ENCODE results near the gene PCID2. TPM values are rescaled to one million over a fixed set of nuclear protein-coding genes. Genes with fewer than 3 reads are reported as not detected.

Gene PCID2
- total RNA-seq, 4 donors from 2014 or later = 38.4 to 61.7 (median 46.0) TPM

GRCh38 chr13:113225515-113225914 is 17.0 kb upstream of the PCID2 start:
- TF ChIP-seq, protein P1, sequence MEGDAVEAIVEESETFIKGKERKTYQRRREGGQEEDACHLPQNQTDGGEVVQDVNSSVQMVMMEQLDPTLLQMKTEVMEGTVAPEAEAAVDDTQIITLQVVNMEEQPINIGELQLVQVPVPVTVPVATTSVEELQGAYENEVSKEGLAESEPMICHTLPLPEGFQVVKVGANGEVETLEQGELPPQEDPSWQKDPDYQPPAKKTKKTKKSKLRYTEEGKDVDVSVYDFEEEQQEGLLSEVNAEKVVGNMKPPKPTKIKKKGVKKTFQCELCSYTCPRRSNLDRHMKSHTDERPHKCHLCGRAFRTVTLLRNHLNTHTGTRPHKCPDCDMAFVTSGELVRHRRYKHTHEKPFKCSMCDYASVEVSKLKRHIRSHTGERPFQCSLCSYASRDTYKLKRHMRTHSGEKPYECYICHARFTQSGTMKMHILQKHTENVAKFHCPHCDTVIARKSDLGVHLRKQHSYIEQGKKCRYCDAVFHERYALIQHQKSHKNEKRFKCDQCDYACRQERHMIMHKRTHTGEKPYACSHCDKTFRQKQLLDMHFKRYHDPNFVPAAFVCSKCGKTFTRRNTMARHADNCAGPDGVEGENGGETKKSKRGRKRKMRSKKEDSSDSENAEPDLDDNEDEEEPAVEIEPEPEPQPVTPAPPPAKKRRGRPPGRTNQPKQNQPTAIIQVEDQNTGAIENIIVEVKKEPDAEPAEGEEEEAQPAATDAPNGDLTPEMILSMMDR (IDR thresholded peaks at IDR 0.05; ENCODE audit: low read depth) = no peak

GRCh38 chr13:113224486-113224885 is 16.0 kb upstream of the PCID2 start:
- TF ChIP-seq, protein P1 (IDR thresholded peaks at IDR 0.05; ENCODE audit: low read depth) = no peak

GRCh38 chr13:113223070-113223469 is 14.6 kb upstream of the PCID2 start:
- TF ChIP-seq, protein P1 (IDR thresholded peaks at IDR 0.05; ENCODE audit: low read depth) = no peak

DNA sequence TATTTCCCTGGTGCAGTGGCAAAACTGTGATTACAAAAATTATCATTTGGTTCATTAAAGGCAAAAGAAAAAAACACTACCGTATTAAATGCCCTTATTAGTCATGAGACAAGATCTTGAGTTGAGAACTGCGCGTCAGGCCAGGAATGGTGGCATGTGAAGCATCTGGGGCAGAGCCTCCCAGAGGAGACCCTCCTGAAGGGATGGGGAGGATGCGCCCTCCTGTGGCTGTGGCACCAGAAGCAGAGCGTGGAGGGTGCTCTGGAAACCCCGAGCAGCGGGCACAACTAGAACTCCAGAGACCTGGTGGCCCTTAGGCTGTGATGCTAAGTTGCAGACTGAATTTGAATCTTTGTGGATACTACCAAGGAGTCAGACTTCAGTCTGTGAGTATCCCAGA is 12.4 kb upstream of the PCID2 start:
- TF ChIP-seq, protein P1 (IDR thresholded peaks at IDR 0.05; ENCODE audit: low read depth) = no peak

DNA sequence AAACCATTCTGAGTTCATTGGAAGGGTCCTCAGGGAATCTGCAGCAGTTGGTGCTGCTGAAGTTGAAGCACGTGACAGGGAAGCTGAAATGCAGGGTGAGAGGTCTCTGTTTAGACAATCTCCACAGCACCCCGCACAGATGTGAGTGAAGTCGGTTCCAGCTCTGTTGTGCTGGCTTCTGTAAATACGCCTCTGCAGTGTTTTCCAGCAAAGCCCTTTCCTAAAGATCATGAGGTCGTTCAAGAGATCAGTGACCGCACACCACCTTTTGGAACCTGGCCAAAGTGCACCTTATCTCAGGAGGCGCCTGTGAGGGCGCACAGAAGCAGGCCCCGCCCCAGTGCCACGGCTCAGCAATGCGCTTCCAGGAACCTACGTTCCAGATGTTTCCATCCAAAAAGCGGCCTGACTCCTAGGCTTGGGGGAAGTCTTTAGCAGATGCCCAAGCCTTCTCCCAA is 11.7 kb upstream of the PCID2 start:
- TF ChIP-seq, protein P1 (IDR thresholded peaks at IDR 0.05; ENCODE audit: low read depth) = no peak

DNA sequence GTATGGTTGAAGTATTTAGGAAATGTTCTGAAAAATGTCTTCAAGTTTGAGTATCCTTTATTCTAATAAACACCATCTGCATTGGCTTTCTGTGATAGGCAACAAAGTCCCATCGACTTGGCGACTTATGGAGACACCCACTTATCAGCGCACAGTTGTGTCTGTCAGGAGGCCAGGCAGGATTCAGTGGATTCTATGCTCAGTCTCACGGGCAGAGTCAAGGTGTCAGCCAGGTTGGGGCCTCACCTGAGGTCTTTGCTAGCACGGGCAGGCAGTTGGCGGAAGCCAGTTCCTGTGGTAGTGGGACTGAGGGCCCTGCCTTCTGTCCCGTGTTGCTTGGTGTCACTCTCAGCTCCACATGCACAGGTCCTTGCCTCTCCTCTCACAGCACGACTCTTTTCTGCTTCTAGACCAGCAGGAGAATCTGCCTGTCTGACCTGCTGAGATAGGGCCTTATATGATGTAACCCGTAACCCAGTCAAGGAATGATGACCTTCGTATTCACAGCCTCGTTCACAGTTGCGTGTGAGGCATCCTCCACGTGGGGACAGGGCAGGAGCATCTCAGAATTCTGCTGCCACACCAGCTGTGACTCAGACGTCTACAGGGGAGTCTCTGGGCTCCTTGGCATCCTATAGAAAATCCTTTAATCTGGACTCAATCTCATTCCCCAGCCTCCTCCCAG is 10.9 kb upstream of the PCID2 start:
- TF ChIP-seq, protein P1 (IDR thresholded peaks at IDR 0.05; ENCODE audit: low read depth) = no peak

DNA sequence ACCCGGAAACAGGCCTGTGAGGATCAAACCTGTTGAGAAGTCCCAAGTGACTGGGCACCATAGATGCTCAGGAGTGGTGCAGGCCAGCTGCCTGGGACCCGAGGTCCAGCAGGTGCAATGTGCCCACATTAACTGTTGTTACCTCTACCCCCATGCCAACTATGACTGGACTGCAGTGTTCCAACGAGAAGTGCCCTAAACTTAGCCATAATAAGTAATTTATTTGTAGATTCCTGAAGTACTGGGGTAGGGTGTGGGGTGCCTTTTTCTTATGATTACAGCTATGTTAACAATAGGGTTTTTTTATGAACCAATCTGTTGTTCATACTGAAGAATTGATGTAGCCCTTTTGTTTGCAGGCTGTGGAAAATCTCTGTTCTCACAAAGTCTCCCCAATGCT is 10.1 kb upstream of the PCID2 start:
- TF ChIP-seq, protein P1 (IDR thresholded peaks at IDR 0.05; ENCODE audit: low read depth) = no peak

All from subcutaneous adipose tissue (tissue), 4 donors.